Brain microvascular endothelial cell (primary cell): Measurements from ENCODE around the gene ME1.
"Not testable (repeated sequence)": the region's sequence is repeated elsewhere in the genome, so short reads cannot be mapped to it uniquely, and the experiment has no call there.

Source experiments
- DNase-seq: peaks from one replicate; pipeline ENCODE4 v3.0.0-alpha.2; 2020
- H3K27ac ChIP-seq: fragments of 250-450 bp; sonication (Bioruptor Pico); 2 replicates; pipeline ENCODE4 v1.5.1; 2020; ENCODE audit warnings: mild to moderate bottlenecking, moderate library complexity
- H3K27me3 ChIP-seq: fragments of 250-450 bp; sonication (Bioruptor Pico); replicated peaks from 2 replicates; pipeline ENCODE4 v1.5.1; 2020; ENCODE audit warnings: mild to moderate bottlenecking
- H3K36me3 ChIP-seq: fragments of 250-450 bp; sonication (Bioruptor Pico); replicated peaks from 2 replicates; pipeline ENCODE4 v1.5.1; 2020; ENCODE audit warnings: mild to moderate bottlenecking
- H3K4me3 ChIP-seq: 2 replicates; pipeline ENCODE4 v1.5.1; 2011; ENCODE audit warnings: low read depth, mild to moderate bottlenecking, control low read depth, low read length, moderate library complexity
- in situ Hi-C: cut with HindIII; loops from 2 replicates; pipeline ENCODE4 v1.10.0; 2017; ENCODE audit warnings: low sequenced_read_pairs, low pct_ligation_motif_present
- TF ChIP-seq, protein P1 (sequence below): IDR thresholded peaks from 2 replicates; pipeline ENCODE4 v1.5.1; 2011; ENCODE audit warnings: low read depth, mild to moderate bottlenecking, moderate library complexity, low read length, control low read depth, inconsistent platforms; ENCODE audit errors: missing control alignments

Gene ME1

DNA sequence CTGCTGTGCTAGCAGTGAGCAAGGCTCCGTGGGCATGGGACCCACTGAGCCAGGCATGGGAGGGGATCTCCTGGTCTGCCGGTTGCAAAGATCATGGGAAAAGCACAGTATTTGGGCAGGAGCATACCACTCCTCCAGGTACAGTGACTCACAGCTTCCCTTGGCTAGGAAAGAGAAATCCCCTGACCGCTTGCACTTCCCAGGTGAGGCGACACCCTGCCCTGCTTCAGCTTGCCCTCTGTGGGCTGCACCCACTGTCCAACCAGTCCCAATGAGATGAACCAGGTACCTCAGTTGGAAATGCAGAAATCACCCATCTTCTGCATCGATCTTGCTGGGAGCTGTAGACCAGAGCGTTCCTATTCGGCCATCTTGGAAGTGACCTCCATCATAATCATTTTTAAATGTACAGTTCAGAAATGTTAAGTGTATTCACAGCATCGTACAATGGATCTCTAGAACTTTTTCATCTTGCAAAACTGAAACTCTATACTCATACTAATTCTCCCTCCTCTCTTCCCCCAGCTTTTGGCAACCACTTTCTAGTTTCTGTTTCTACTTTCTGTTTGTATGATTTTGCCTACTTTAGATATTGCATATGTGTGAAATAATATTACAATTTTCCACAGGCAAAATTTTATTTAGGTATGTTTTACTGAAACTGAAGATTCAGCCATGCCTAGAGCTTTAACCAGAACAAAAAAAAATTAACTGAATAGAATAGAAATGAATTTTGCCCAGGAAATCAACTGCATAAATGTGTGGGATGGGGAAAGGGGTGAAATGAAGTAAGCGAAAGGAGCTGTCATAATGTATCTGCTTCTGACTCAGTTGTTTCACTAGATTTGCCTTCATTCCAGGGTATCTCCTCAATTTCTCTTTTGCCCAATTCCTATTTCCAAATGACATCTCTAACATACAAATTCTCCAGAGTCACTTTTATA, 137.7 kb downstream of the ME1 start:
- no peak for DNase-seq
- in situ Hi-C loops: no loop called here
- Histone ChIP-seq H3K4me3 (no peak overlapping the region), H3K27ac (no peak overlapping the region), H3K36me3 (no peaks in the 10 kb centered on the region), H3K27me3 (no peaks in the 10 kb centered on the region)
- TF ChIP-seq, protein P1, sequence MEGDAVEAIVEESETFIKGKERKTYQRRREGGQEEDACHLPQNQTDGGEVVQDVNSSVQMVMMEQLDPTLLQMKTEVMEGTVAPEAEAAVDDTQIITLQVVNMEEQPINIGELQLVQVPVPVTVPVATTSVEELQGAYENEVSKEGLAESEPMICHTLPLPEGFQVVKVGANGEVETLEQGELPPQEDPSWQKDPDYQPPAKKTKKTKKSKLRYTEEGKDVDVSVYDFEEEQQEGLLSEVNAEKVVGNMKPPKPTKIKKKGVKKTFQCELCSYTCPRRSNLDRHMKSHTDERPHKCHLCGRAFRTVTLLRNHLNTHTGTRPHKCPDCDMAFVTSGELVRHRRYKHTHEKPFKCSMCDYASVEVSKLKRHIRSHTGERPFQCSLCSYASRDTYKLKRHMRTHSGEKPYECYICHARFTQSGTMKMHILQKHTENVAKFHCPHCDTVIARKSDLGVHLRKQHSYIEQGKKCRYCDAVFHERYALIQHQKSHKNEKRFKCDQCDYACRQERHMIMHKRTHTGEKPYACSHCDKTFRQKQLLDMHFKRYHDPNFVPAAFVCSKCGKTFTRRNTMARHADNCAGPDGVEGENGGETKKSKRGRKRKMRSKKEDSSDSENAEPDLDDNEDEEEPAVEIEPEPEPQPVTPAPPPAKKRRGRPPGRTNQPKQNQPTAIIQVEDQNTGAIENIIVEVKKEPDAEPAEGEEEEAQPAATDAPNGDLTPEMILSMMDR: no peak

DNA sequence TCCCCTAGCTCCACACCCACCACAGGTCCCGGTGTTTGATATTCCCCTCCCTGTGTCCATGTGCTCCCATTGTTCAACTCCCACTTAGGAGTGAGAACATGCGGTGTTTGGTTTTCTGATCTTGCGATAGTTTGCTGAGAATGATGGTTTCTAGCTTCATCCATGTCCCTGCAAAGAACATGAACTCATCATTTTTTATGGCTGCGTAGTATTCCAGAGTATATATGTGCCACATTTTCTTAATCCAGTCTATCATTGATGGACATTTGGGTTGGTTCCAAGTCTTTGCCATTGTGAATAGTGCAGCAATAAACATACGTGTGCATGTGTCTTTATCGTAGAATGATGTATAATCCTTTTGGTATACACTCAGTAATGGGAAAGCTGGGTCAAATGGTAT, 143.6 kb downstream of the ME1 start:
- H3K27ac ChIP-seq, H3K36me3 ChIP-seq, in situ Hi-C loops, H3K27me3 ChIP-seq, H3K4me3 ChIP-seq, DNase-seq: not testable (repeated sequence)

DNA sequence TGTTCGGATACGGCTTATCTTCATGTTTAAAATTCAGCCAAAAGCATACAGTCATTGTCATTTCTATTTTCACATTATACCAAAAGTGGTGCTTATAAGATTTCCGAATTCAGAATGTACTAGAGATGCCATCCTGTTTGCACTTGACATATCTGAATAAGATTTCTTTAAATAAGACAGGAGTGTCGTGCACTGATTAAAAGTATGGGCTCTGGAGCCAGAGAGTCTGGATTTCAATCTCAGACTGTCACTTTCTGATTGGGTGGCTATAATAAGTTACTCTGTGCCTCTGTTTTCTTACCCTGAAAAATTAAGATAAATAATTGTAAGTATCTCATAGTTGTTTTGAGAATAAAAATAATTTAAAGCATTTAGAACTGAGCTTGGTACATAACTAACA, 144.9 kb downstream of the ME1 start:
- TF ChIP-seq, protein P1: no peak
- in situ Hi-C loops: no loop called here
- Histone ChIP-seq H3K4me3 (no peak overlapping the region), H3K27ac (no peak overlapping the region), H3K36me3 (no peaks in the 10 kb centered on the region), H3K27me3 (no peaks in the 10 kb centered on the region)
- no peak for DNase-seq

DNA sequence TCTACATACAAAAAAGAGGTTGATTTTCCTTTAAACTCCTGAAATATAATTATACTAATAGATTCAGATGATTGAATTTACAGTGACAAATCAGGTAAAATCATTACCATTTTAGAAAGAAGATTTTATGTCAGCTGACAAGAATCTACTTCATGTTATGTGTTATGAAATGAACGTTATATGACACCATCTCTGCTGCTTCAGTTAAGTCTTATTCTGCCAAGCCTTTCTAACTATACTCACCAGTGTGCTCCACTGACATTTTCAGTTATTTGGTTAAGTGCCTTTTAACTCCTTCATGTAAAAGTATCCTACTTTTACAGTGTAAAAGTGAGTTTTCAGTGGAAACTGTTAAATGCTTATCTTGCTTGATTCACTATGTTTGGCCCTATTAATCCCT, 157.3 kb downstream of the ME1 start:
- Histone ChIP-seq H3K36me3 (no peaks in the 10 kb centered on the region), H3K4me3 (no peak overlapping the region), H3K27ac (no peak overlapping the region), H3K27me3 (no peaks in the 10 kb centered on the region)
- no peak for DNase-seq
- in situ Hi-C loops: no loop called here
- TF ChIP-seq, protein P1: no peak

DNA sequence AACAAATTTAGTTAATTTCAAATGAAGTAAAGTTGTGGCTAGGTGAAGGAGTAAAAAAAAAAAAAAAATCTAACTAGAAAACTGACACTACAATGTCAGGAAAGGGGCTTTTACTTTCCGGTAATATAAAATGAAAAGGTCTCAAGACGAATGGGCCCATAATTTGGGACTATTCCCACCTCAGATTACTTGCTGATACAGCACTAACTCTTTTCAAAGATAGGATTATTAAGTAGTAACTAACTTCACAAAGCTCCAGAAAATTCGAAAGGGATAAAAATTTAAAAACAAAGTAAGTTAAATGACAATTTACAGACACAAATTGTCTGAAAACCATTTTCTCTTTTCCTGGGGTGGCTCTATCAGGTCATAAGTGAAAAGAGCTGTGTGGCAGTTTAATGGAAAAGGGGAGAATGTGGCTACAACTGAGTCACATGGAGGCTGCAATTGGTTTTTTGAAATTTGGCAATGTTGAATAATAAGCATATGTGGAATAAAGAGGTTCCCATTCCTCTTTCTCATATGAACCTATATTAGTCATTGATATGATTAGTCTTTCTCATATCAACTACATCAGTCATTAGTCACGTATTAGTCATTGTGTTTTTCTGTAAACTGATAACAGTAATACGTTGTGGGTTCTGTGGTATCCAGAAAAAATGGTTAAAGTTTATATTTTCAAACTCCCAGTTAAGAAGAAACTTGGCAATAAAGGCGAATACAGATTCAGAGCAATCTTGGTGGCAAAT, 159.7 kb downstream of the ME1 start:
- TF ChIP-seq, protein P1: no peak
- H3K27ac ChIP-seq: peak overlapping the region; percentile 30
- DNase-seq: peak; percentile 44
- in situ Hi-C loops: no loop called here
- H3K27me3 ChIP-seq: no peaks in the 10 kb centered on the region
- no peak overlapping the region for H3K4me3 ChIP-seq
- no peaks in the 10 kb centered on the region for H3K36me3 ChIP-seq

DNA sequence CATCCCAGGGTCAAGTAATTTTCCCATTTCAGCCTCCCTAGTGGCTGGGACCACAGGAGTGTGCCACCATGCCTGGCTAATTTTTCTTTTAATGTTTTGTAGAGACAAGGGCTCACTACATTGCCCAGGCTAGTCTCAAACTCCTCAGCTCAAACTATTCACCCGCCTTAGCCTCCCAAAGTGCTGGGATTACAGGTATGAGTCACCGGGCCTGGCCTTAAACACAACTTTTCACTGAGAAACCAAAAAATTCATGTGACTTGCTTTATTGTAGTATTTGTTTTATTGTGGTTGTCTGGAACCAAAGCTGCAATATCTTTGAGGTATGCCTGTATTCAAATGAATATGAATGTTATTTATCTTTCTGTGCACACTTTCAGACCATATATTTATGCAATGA, 165.5 kb downstream of the ME1 start:
- TF ChIP-seq, protein P1: no peak
- no peaks in the 10 kb centered on the region for H3K27me3 ChIP-seq
- no peak overlapping the region for H3K4me3 ChIP-seq
- in situ Hi-C loops: no loop called here
- peak; percentile 55 for DNase-seq
- H3K36me3 ChIP-seq: no peaks in the 10 kb centered on the region
- H3K27ac ChIP-seq: no peak overlapping the region
